GM19328 (cell line): ENCODE measurements around the gene APC2.

Experiments used
- ATAC-seq: cut with Tn5 transposase; IDR thresholded peaks from one replicate; pipeline ENCODE4 v1.9.1; 2021; ENCODE audit warnings: mild to moderate bottlenecking, moderate library complexity; ENCODE audit not compliant: unreplicated experiment

The APC2 gene, protein sequence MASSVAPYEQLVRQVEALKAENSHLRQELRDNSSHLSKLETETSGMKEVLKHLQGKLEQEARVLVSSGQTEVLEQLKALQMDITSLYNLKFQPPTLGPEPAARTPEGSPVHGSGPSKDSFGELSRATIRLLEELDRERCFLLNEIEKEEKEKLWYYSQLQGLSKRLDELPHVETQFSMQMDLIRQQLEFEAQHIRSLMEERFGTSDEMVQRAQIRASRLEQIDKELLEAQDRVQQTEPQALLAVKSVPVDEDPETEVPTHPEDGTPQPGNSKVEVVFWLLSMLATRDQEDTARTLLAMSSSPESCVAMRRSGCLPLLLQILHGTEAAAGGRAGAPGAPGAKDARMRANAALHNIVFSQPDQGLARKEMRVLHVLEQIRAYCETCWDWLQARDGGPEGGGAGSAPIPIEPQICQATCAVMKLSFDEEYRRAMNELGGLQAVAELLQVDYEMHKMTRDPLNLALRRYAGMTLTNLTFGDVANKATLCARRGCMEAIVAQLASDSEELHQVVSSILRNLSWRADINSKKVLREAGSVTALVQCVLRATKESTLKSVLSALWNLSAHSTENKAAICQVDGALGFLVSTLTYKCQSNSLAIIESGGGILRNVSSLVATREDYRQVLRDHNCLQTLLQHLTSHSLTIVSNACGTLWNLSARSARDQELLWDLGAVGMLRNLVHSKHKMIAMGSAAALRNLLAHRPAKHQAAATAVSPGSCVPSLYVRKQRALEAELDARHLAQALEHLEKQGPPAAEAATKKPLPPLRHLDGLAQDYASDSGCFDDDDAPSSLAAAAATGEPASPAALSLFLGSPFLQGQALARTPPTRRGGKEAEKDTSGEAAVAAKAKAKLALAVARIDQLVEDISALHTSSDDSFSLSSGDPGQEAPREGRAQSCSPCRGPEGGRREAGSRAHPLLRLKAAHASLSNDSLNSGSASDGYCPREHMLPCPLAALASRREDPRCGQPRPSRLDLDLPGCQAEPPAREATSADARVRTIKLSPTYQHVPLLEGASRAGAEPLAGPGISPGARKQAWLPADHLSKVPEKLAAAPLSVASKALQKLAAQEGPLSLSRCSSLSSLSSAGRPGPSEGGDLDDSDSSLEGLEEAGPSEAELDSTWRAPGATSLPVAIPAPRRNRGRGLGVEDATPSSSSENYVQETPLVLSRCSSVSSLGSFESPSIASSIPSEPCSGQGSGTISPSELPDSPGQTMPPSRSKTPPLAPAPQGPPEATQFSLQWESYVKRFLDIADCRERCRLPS (N-terminal part only)

GRCh38 chr19:1449467-1450442, at the start of gene APC2:
Gene APC2 (plus strand): TSS chr19:1450121. CDS start chr19:1453002, 2,881 bp downstream.
- no peak for ATAC-seq

DNA sequence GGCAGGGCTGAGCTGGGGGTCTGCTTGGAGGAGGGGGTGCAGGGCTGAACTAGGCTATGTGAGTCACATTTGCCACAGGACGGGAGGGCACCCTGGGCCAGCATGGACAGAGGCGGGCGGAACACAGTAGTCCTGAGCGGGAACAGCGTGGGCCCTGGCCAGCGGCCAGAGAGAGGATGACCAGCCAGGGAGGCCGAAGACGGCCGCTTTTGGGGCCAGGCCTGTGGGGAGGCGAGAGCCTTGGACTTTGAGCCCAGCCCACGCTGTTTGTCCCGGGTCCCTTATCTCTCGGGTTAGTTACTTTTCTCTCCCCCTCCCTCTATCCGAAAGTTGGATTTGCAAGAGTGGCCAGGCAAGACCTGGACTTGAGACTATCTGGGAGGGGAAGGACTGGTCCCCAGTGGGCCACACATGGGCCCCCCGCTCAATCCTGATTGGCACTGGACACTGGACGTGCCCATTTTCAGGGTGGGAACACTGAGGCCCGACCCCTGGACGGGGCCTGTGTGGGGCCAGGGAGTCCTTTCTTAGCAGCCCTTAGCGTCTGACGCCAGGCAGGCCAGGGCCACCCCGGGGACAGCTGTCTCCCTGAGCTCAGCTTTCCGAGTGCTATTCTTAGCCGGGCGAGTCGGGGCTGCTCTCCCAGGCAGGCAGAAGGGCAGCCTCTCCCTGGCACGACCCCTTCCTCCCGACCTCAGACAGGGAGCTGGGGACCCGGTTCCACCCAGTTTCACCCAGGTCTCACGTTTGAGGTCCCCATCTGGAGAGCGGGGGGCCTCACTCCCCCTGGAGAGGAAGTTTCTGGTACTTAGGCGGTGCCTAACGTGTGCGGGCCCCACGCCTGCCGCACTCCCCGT, 49.4 kb upstream of the APC2 start:
- ATAC-seq, result no peak

DNA sequence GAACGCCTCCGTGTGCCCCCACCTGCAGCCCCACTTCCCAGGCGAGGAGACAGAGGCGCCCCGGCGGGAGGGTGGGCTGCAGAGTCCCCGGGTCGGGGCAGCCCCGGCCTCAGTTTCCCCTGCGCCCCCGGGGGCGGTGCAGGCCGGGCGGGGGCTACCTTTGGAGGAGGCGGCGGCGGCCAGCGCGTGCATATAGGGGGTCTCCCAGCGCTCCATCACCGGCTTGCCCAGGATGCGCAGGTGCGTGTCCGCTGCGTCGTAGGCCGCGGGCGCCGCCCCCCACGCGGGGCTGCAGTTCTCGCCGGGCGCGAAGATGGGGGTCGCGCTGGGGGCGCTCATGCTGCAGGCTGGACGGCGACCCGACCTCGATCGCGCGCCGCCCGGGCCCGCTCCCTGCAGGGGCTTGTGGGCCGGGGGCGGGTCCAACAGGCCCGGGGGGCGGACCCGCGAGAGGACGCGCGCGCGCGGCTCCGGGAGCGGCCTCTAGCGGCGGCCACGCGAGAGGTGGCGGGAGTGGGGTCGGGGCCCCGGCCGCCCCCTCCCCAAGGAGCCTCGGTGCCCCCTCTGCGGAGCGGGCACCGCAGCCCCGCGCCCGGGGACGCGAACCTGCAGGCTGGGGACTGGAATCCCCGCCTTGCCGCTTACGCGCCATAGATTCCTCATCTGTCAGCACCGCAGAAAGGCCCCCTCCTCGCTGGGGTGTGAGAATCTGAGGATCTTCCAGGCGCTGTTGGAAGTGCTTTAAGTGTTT, 48.6 kb upstream of the APC2 start, which contains the start of gene GAMT:
Gene GAMT, minus strand, starts transcription at position 405 of the 751 bp plus-strand sequence. Its CDS starts 66 bp downstream, at position 339.
- ATAC-seq, result no peak

DNA sequence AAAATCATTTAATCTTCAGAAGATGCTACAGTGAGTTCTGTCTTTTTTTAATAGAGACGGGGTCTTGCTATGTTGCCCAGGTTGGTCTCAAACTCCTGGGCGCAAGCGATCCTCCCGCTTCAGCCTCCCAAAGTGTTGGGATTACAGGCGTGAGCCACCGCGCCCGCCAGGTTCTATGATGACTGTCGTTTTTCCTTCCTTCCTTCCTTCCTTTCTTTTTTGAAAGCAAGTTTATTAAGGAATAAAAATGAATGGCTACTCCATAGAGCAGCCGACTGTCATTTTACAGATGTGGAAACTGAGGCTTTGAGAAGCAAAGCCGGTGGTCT, 48.1 kb upstream of the APC2 start:
- no peak for ATAC-seq

- no peak for ATAC-seq
Measured at GRCh38 chr19:1402411-1403070, 47.4 kb upstream of the APC2 start.

DNA sequence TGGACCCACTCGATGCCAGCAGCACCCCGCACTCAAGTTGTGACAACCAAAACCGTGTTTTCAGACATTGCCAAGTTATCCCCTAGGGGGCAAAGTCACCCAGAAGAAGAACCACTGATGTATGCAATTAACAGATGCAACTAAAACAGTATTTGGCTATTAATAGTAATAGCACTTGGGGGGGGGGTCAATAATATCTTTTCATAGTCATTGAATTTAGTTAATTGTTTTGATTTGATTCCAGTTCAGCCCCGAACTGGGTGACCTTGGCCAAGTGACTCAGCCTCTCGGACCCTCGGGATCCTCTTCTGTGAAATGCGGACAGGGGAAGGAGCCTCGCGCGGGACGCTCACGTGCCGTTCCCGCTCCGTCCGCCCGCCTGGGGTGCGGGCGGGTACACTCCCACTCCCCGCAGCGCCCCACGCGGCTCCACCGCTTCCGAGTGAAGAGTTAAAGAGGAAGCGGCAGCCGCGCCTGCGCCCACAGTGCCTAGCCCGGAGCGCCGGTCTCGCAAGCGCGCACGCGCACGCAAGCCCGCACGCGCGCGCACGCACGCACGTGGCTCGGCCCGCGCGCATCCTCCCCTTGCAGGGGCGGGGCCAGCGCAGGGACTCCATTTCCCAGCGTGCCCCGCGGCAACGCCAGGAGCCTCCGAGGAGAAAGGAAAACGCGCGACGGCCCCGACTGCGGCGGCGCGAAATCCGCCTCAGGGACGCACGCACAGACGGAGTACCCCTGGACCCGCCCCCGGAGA, 43.0 kb upstream of the APC2 start:
- ATAC-seq, result peak; percentile 74

DNA sequence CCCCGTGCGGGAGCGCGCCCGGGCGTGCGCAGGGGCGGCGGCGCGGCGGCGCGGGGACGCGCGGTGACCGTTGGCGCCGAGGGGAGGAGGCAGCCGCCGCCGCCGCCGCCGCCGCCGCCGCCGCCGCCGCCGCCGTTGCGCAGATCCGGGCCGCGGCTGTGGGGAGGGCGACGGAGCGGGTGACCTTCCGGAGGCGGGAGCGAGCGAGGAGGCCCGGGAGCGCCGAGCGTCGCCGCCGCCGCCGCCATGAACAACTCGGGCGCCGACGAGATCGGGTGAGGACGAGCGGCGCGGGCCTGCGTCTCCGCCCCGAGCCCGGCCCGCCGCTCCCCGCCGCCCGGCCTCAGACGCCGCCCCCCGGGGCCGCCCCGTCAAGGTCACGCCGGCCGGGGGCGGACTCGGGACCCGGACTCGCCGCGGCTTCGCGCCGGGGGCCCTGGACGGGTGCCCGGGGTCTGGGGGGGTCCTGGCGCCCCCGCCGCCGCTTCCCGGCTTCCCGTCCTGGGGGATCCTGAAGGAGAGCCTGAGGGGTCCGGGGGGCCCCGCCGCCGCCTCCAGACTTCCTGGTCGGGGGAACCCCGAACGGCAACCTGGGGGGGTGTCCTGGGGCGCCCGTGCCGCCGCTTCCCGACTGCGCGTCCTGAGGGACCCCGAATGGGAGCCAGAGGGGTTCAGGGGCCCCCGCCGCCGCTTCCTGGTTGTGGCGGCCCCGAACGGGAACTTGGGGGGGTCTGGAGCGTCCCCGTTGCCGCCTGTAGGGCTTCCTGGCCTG, 42.2 kb upstream of the APC2 start, which contains the start of gene DAZAP1:
Gene DAZAP1, plus strand, starts transcription at position 59 of the 772 bp plus-strand sequence. Its CDS starts 188 bp downstream, at position 247.
- ATAC-seq, result peak; percentile 22

DNA sequence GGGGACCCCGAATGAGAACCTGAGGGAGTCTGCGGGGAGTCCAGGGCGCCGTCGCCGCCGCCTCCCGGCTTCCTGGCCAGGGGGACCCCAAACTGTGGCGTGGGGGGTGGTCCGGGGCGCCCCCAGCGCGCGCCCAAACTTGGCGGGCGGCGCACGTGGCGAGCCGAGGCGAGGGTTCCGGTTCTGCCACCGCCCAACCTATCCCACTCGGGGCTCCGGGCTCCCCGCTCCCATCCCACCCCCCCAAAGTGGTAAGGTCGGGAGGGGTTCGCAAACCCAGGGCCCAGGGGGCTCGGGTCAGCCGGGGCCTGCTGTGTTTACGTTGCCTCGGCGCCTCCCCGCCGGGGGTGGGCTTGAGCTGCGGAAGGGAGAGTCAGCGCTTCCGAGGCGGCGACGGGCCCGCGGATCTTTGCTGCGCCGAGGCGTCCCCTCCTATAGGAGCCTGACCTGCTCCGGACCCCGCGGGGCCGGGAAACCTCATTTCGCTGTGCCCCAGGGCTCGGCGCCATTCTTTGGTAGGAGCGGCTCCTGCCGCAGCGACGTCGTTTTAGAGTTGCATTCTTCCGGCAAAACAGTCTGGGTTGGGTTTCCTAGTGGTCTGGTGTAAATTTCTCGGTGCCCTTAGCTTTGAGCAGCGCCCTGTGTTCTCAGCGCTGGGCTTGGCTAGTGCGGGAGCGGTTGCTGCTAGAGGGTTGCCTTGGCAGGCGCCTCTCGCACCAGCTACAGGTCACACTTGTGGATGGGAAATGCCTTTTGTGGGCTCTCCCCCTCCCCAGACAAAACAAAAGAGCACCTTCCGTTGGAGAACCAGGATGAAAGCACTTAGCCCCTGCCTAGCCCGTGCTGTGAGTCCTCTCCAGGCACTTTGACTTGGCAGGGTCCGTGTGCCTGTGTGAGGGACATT, 41.4 kb upstream of the APC2 start:
- ATAC-seq, result no peak

DNA sequence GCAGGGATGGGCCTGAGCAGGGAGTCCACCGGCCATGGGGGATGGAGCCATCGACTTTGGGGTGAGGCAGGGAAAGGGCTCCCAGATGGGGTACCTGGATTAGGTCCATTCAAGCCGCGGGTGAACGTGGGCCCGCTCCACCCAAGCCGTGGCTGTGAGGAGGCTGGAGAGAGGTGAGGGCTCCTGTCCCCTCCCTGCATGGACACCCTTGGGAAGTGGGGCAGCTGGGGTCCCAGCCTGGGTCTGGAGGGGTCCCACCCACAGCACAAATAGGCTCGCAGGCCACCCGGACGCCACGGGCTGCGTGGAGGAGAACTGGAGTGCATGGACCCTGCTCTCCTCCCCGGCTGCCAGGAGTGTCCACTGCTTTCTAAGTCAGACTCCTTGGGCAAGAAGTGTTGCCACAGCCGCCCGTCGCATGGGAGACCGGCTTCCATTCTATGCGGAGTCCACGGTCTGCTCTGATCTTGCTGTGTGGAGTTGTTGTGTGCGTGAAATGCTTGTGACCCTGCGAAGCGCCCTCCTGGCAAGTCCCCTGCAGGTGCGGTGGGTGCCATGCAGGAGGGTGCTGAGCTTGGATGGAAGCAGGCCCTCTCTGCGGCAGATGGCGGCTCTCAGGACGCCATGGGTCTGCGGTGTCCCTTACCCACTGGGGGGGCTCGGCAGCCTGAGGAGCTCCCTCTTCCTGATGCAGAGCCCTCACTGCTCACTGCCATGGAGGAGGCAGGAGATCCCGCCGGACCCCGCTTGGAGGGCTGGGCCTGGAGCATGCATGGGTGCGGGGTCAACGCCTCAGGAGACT, 40.5 kb upstream of the APC2 start:
- ATAC-seq, result no peak

DNA sequence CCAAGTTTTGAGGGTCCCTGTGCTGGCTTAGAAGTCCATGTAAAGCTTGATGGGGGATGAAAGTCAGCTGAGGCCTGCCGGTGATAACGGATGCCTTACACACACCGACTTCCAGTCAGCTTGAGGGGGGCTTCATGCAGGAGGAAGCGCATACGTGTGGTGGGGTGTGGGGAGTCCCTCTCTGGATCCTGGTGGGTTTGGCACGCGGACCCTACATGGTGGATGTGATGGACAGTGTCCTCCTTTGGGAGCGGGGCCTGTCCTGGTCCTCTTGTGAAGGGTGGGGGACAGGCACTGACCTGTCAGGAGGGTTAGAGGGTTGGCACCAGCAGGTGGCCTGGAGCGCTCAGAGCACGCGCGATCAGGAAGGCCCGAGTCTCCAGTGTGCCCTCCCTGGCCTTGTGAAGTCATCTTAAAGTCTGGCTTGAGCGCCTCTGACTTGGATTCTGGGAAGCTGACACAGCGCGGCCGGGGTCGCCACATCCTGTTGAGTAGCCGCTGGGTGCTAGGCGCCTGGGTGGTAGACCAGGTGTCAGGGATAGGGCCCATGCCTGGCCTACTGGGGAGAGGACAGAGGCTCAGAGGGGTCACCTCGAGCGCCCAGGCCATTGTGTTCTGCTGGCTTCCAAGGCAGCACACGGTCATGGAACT, 39.7 kb upstream of the APC2 start:
- no peak for ATAC-seq

DNA sequence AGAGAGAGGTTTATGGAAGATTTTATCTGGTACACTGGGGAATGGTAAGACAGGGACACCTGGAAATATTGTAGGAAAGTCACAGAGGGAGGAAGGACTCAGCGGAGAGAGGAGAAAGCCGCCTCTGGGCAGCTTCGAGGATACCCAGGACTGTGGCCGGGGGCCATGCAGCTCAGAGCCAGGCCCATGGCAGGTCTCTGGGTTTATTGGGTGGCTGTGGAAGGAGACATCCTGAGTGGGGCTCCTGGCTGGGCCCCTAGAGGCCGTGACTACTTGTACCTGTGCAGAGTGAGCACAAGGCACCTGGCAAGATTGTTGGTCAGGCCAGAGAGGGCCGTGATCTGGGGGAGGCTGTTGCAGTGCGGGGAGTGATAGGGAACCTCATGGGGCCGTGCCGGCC, 39.1 kb upstream of the APC2 start:
- ATAC-seq, result no peak

GRCh38 chr19:1411255-1412191, 38.4 kb upstream of the APC2 start:
- ATAC-seq, result no peak
